Activated T-helper 2 cell treated with anti-CD3 and anti-CD28 coated beads, Interferon-gamma antibody, Interleukin-2, Interleukin-4, amounts not matched to agents 10 μg/mL and 5 μg/mL and 100 μg/mL, durations not matched to agents 14 hours and 24 hours and 36 hours (primary cell): ENCODE measurements around the gene DNAAF1. TPM values are rescaled to one million over a fixed set of nuclear protein-coding genes. Genes with fewer than 3 reads are reported as not detected.

Experiments
- DNase-seq: peaks from one replicate; pipeline ENCODE4 v3.0.0; 2021; ENCODE audit warnings: low spot score
- H3K27ac Mint-ChIP-seq: one replicate; pipeline ENCODE4 v1.8.0; 2021; ENCODE audit warnings: mixed read lengths
- H3K27me3 Mint-ChIP-seq: one replicate; pipeline ENCODE4 v1.8.0; 2021; ENCODE audit warnings: low read depth, mixed read lengths
- H3K36me3 Mint-ChIP-seq: one replicate; pipeline ENCODE4 v1.8.0; 2021; ENCODE audit warnings: low read depth, mixed read lengths
- H3K4me1 Mint-ChIP-seq: one replicate; pipeline ENCODE4 v1.8.0; 2021; ENCODE audit warnings: low read depth, mixed read lengths
- H3K4me3 Mint-ChIP-seq: one replicate; pipeline ENCODE4 v1.8.0; 2021; ENCODE audit warnings: low read depth, mild to moderate bottlenecking, moderate library complexity, mixed read lengths
- H3K9me3 Mint-ChIP-seq: one replicate; pipeline ENCODE4 v1.8.0; 2021; ENCODE audit warnings: mixed read lengths
- intact Hi-C: fragments of 100-400 bp; cut with micrococcal nuclease; formaldehyde crosslinking; loops from one replicate; pipeline ENCODE4 v1.15.1; 2023
- total RNA-seq: library from RNA; stranded (reverse); gene quantifications from 2 replicates; pipeline ENCODE4 v1.2.3, GENCODE V29; 2022

Gene DNAAF1
- total RNA-seq, result 0.09 TPM in 1 of 2 replicates, not detected in the other

DNA sequence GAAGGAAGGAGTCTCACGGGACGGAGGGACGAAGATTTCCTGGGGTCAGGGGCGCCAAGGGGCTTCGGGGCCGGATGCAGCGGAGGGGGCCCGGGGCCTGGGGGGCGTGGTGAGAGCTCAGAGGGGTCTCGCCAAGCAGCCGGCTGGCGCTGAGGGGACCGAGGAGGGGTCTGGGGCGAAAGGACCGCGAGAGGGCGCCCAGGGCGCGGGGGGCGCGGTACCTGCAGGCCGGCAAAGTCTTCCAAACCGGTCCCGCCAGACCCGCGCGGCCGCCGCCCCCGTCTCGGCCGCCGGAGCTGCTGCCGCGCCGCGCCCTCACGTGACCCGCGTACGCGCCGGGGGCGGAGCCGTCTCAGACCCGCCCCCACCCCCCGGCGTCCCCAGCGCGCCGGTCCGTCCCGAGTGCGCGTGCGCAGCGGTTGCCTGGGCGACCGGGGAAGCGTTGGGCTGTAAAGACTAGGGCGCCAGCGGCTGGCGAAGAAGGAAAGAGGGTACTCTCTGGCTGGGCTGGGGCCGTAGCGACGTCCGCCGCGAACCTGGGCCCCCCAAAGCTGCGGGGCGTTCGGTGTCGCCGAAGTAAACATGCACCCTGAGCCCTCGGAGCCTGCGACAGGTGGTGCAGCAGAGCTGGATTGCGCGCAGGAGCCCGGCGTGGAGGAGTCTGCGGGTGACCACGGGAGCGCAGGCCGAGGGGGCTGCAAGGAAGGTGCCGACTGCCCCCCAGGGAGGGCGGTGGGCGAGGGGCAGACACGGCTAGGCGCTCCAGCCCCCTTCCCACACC lies at the start of gene DNAAF1, which contains the start of gene HSDL1:
DNAAF1 (plus strand) TSS at position 450 of the 781 bp plus-strand sequence; CDS start at position 583, 133 bp downstream.
HSDL1 (minus strand) TSS at position 319 of the 781 bp plus-strand sequence. CDS start 13,856 bp downstream, outside the sequence.
- intact Hi-C loops, result loop anchor here (1.0 to 2.0 kb wide), 2 partner anchors 29 to 42 kb away; partner anchors contain the start of genes MBTPS1 and TAF1C
- DNase-seq, result peak; percentile 89
- H3K36me3 Mint-ChIP-seq, result peaks cover under 1% of the 10 kb centered on the region
- peak within 1 kb of the TSS; percentile 74 for H3K27ac Mint-ChIP-seq
- H3K4me1 Mint-ChIP-seq, result peaks cover 12% of the 10 kb centered on the region
- H3K27me3 Mint-ChIP-seq, result peaks cover 10% of the 10 kb centered on the region
- peak within 1 kb of the TSS; percentile 91 for H3K4me3 Mint-ChIP-seq
- H3K9me3 Mint-ChIP-seq, result no peaks in the 10 kb centered on the region

DNA sequence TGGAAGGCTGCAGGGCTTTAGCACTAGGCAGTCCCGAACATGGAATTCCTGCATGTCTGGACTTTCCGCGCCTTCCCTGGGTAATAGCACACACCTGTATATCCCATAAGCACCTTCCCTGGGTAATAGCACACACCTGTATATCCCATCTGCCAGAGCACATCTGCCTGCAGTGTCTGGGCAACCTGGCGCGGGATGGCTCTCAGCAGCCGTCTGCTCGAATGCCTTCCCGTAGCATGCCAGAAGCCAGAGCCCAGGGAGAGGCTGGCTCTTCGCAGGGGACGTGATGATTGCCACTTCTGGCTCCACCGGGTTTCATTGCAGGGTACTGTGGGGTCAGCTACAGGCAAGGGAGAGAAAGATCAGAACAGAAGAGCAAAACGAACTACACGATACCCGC lies 49.6 kb upstream of the DNAAF1 start:
- peaks cover 17% of the 10 kb centered on the region for H3K4me1 Mint-ChIP-seq
- no peaks in the 10 kb centered on the region for H3K27me3 Mint-ChIP-seq
- H3K36me3 Mint-ChIP-seq, result peaks cover 88% of the 10 kb centered on the region
- no peak overlapping the region for H3K4me3 Mint-ChIP-seq
- no peak overlapping the region for H3K27ac Mint-ChIP-seq
- no peaks in the 10 kb centered on the region for H3K9me3 Mint-ChIP-seq
- intact Hi-C loops, result no loop called here
- no peak for DNase-seq

GRCh38 chr16:84096447-84097005 lies 48.6 kb upstream of the DNAAF1 start:
- Mint-ChIP-seq H3K9me3 (no peaks in the 10 kb centered on the region), H3K27me3 (no peaks in the 10 kb centered on the region), H3K36me3 (peaks cover 80% of the 10 kb centered on the region), H3K27ac (no peak overlapping the region), H3K4me1 (peaks cover 17% of the 10 kb centered on the region), H3K4me3 (no peak overlapping the region)
- no peak for DNase-seq
- intact Hi-C loops, result no loop called here

DNA sequence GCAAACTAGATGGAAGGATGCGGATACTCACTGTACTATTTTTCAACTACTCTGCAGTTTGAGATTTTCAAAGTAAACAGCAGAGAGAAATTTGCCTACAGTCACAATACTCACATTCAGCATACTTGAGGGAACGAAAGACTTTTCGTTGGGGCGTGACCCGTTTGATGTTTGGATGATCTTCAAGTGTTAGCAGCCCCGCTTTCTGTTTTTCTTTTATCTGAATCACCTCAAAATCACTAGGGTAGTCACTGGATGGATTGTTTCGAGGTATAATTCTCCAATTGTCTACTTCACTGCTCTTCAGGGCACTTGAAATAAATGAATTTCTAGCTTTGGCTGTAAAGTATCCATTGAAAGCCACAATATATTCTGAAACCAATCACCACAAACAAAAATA lies 46.2 kb upstream of the DNAAF1 start:
- no peak for DNase-seq
- intact Hi-C loops, result loop anchor here (2.0 kb wide), 1 partner anchor 18 kb away; the partner anchor contains the start of gene MBTPS1
- Mint-ChIP-seq H3K36me3 (peaks cover 71% of the 10 kb centered on the region), H3K27ac (no peak overlapping the region), H3K4me1 (peaks cover 19% of the 10 kb centered on the region), H3K9me3 (no peaks in the 10 kb centered on the region), H3K4me3 (no peak overlapping the region), H3K27me3 (no peaks in the 10 kb centered on the region)

DNA sequence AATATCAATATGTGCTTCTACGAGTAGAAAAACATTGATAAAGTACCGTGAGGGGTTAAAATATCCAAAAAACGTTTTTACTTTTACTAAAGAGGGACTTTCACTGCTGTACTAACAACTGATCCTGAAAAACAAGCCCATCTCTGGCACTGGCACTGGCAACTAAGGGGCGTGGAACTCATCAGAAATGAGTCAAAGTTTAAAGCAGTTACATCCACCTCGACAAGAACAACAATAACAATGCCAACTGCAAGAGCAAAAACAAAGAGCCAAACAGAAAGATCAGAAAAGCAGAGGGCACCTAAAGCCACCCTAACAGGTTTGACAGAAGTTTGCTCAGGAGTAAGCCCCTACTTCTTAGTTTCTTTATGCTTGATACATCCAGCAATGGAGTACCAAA lies 41.4 kb upstream of the DNAAF1 start:
- no peak for DNase-seq
- H3K4me3 Mint-ChIP-seq, result no peak overlapping the region
- intact Hi-C loops, result no loop called here
- H3K9me3 Mint-ChIP-seq, result no peaks in the 10 kb centered on the region
- H3K36me3 Mint-ChIP-seq, result peaks cover 38% of the 10 kb centered on the region
- H3K27ac Mint-ChIP-seq, result no peak overlapping the region
- H3K27me3 Mint-ChIP-seq, result no peaks in the 10 kb centered on the region
- peaks cover 22% of the 10 kb centered on the region for H3K4me1 Mint-ChIP-seq

- H3K36me3 Mint-ChIP-seq, result peaks cover 38% of the 10 kb centered on the region
- H3K4me3 Mint-ChIP-seq, result no peak overlapping the region
- intact Hi-C loops, result no loop called here
- no peak overlapping the region for H3K27ac Mint-ChIP-seq
- H3K27me3 Mint-ChIP-seq, result no peaks in the 10 kb centered on the region
- no peak for DNase-seq
- no peaks in the 10 kb centered on the region for H3K9me3 Mint-ChIP-seq
- peaks cover 19% of the 10 kb centered on the region for H3K4me1 Mint-ChIP-seq
Observed at GRCh38 chr16:84104231-84104630, 40.9 kb upstream of the DNAAF1 start.

- Mint-ChIP-seq H3K27me3 (no peaks in the 10 kb centered on the region), H3K9me3 (no peaks in the 10 kb centered on the region), H3K36me3 (peaks cover 39% of the 10 kb centered on the region), H3K4me3 (no peak overlapping the region), H3K27ac (no peak overlapping the region), H3K4me1 (peaks cover 13% of the 10 kb centered on the region)
- DNase-seq, result no peak
- intact Hi-C loops, result no loop called here
Observed at GRCh38 chr16:84105301-84105815, 39.8 kb upstream of the DNAAF1 start.

- Mint-ChIP-seq H3K9me3 (no peaks in the 10 kb centered on the region), H3K36me3 (peaks cover 47% of the 10 kb centered on the region), H3K4me1 (peaks cover 19% of the 10 kb centered on the region), H3K27ac (no peak overlapping the region), H3K27me3 (no peaks in the 10 kb centered on the region), H3K4me3 (no peak overlapping the region)
- intact Hi-C loops, result no loop called here
- DNase-seq, result no peak
Observed at GRCh38 chr16:84105948-84106740, 39.0 kb upstream of the DNAAF1 start.

DNA sequence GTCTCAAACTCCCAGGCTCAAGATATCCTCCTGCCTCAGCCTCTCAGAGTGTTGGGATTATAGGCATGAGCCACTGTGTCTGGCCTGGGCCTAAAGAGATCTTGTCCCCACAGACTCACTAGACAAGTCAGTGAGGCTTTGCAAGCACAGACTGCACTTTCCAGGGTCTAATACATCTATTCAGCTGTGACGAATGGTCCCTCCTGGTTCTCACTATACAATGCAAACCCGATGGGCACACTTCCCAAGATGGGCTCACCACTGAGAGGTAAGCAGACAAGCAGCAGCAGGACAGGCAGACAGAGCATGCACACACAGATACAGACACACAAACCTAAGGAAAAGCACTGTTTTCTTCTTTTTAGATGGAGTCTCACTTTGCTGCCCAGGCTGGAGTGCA lies 37.2 kb upstream of the DNAAF1 start:
- intact Hi-C loops, result no loop called here
- H3K4me3 Mint-ChIP-seq, result no peak overlapping the region
- no peak overlapping the region for H3K27ac Mint-ChIP-seq
- no peak for DNase-seq
- no peaks in the 10 kb centered on the region for H3K9me3 Mint-ChIP-seq
- H3K36me3 Mint-ChIP-seq, result peaks cover 33% of the 10 kb centered on the region
- H3K4me1 Mint-ChIP-seq, result peaks cover 19% of the 10 kb centered on the region
- H3K27me3 Mint-ChIP-seq, result no peaks in the 10 kb centered on the region

- Mint-ChIP-seq H3K9me3 (no peaks in the 10 kb centered on the region), H3K36me3 (peaks cover 33% of the 10 kb centered on the region), H3K27ac (no peak overlapping the region), H3K4me3 (no peak overlapping the region), H3K4me1 (peaks cover 18% of the 10 kb centered on the region), H3K27me3 (no peaks in the 10 kb centered on the region)
- intact Hi-C loops, result loop anchor here (10.0 kb wide), 1 partner anchor 1445 kb away; no protein-coding TSS in a partner anchor
- no peak for DNase-seq
Observed at GRCh38 chr16:84109598-84110335, 35.3 kb upstream of the DNAAF1 start.

DNA sequence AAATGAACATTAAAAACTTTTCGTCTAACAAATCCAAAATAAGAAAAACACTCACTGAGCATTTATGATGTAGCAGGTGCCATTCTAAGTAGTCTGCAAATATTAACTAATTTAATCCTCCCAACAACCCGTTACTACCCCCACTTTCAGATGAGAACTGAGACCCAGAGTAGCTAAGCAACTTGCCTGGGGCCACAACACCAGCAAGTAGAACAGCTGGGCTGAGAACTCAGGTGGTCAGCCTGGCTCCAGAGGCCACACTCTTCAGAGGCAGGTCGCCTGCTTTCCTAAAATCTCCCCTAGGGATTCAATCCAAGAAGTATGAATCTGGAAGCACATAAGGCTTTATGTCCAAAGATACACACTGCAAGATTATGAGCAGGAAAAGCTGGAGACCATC lies 34.6 kb upstream of the DNAAF1 start:
- H3K36me3 Mint-ChIP-seq, result peaks cover 32% of the 10 kb centered on the region
- intact Hi-C loops, result loop anchor here (10.0 kb wide), 1 partner anchor 1444 kb away; no protein-coding TSS in a partner anchor
- no peaks in the 10 kb centered on the region for H3K9me3 Mint-ChIP-seq
- peaks cover 18% of the 10 kb centered on the region for H3K4me1 Mint-ChIP-seq
- H3K4me3 Mint-ChIP-seq, result no peak overlapping the region
- H3K27ac Mint-ChIP-seq, result no peak overlapping the region
- no peaks in the 10 kb centered on the region for H3K27me3 Mint-ChIP-seq
- DNase-seq, result no peak

DNA sequence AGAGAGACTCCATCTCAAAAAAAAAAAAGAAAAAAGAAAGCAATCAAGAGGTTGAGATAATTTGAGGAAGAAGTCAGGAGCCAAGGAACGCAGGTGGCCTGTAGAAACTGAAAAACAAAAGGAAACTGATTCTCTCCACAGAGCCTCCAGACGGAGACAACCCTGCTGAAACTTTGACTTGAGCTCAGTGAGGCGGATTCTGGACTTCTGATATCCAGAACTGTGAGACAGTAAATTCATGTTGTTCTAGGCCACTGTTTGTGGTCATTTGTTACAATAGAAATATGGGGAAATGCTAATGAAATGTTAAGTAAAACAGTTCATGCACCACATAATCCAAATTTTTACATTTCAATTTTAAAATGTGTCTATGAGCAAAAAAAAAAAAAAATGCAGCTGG lies 33.6 kb upstream of the DNAAF1 start:
- H3K4me3 Mint-ChIP-seq, result no peak overlapping the region
- no peaks in the 10 kb centered on the region for H3K27me3 Mint-ChIP-seq
- H3K4me1 Mint-ChIP-seq, result peaks cover 19% of the 10 kb centered on the region
- no peak overlapping the region for H3K27ac Mint-ChIP-seq
- H3K9me3 Mint-ChIP-seq, result no peaks in the 10 kb centered on the region
- intact Hi-C loops, result loop anchor here (10.0 kb wide), 1 partner anchor 1443 kb away; no protein-coding TSS in a partner anchor
- H3K36me3 Mint-ChIP-seq, result peaks cover 28% of the 10 kb centered on the region
- no peak for DNase-seq
